ENCODE results near the gene ITGA1.

DNA sequence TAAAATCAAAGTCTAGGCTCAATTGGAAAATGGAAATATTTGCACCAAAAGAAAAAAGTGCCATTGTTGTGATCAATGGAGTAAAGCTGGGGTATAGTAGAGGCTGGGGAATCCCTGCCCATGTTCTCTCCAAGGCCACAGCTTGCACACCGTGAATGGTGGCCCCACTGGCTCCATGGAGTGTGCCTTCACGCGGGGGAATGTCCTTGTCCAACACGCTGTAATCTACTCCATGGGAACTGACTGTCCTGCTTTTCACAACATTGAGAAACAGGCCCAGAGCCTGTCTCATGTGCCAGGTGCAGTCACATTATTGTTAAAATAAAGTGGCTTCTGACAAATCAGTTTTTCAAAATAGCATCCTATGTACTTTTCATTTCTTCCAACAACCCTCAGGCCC lies 168.3 kb downstream of the ITGA1 start:
- TF ChIP-seq CTCF (conservative IDR thresholded peaks at IDR 0.05; ENCODE audit: low read length), result no peak
- no peak for TF ChIP-seq EZH2phosphoT487 (IDR thresholded peaks at IDR 0.05; ENCODE audit: borderline replicate concordance, low read depth, low read length)

Data from OCI-LY7 (cell line).